B cell (primary cell): Measurements from ENCODE around the gene BSND. TPM values are rescaled to one million over a fixed set of nuclear protein-coding genes. Genes with fewer than 3 reads are reported as not detected.

ENCODE experiments used
- ATAC-seq: fragments of 200-7000 bp; cut with Tn5 transposase; one replicate; pipeline ENCODE4 v1.10.0; 2021; ENCODE audit warnings: low read depth, mild to moderate bottlenecking, moderate number of reproducible peaks, moderate library complexity
- CTCF ChIA-PET: fragments of 350-600 bp; sonication (Branson Sonifier 250); formaldehyde crosslinking; loops from one replicate; lab custom pipeline; 2021; ENCODE audit warnings: antibody characterized with exemption, inconsistent platforms; lab: Charles Lee
- POLR2A ChIA-PET: fragments of 350-600 bp; sonication (Branson Sonifier 250); formaldehyde crosslinking; loops from one replicate; lab custom pipeline; 2021; ENCODE audit warnings: antibody characterized with exemption; lab: Charles Lee
- DNase-seq: peaks from one replicate; pipeline ENCODE4 v3.0.0; 2013
- H2AFZ ChIP-seq: 2 replicates; pipeline ENCODE4 v1.6.1; 2012; ENCODE audit warnings: mild to moderate bottlenecking, low read depth, low read length; ENCODE audit not compliant: insufficient read depth, poor library complexity, severe bottlenecking
- H3K27ac ChIP-seq, 2 donors: 1 replicate in 1 of 2; 2 replicates in 1 of 2; pipeline ENCODE4 v1.5.1; 2012 to 2013; ENCODE audit warnings: low read length in 2 of 2, mild to moderate bottlenecking in 2 of 2, moderate library complexity in 1 of 2
- H3K27me3 ChIP-seq, 4 experiments: fragments of 200-600 bp in 1 of 4; sonication (generic) in 1 of 4; replicated peaks in 1 of 4; 1 replicate in 2 of 4; 2 replicates in 2 of 4; pipeline versions ENCODE4 v1.6.1 to v1.7.0; 2013 to 2016; ENCODE audit warnings: low read length in 3 of 4, mild to moderate bottlenecking in 2 of 4, mixed read lengths in 1 of 4, moderate library complexity in 1 of 4; ENCODE audit not compliant: insufficient read depth in 4 of 4, control insufficient read depth in 3 of 4; ENCODE audit errors: control extremely low read depth in 1 of 4
- H3K36me3 ChIP-seq, 2 experiments: replicated peaks in 1 of 2; 1 replicate in 1 of 2; 2 replicates in 1 of 2; pipeline versions ENCODE4 v1.6.1 to v1.7.1; 2013; ENCODE audit warnings: low read length in 1 of 2; ENCODE audit not compliant: insufficient read depth in 2 of 2, control insufficient read depth in 1 of 2; ENCODE audit errors: control extremely low read depth in 1 of 2, extremely low read depth in 1 of 2
- H3K4me1 ChIP-seq, 2 donors: fragments of 200-600 bp in 1 of 2; sonication (generic) in 1 of 2; 1 replicate in 1 of 2; 2 replicates in 1 of 2; pipeline versions ENCODE4 v1.5.1 to v1.6.1; 2013 to 2017; ENCODE audit warnings: low read length in 2 of 2; ENCODE audit not compliant: control insufficient read depth in 2 of 2, insufficient read depth in 2 of 2
- H3K4me2 ChIP-seq: replicated peaks from 2 replicates; pipeline ENCODE3; 2012; ENCODE audit warnings: mild to moderate bottlenecking, low read depth, low read length; ENCODE audit not compliant: poor library complexity, severe bottlenecking
- H3K4me3 ChIP-seq, 5 experiments: fragments of 200-600 bp in 1 of 5; sonication (generic) in 1 of 5; 1 replicate in 3 of 5; 2 replicates in 2 of 5; pipeline versions ENCODE4 v1.5.1 to v1.7.0; 2011 to 2016; ENCODE audit warnings: low read length in 4 of 5, mild to moderate bottlenecking in 4 of 5, low read depth in 2 of 5, control low read depth in 1 of 5, moderate library complexity in 1 of 5; ENCODE audit not compliant: insufficient read depth in 1 of 5; ENCODE audit errors: control extremely low read depth in 1 of 5, extremely low read depth in 1 of 5
- H3K79me2 ChIP-seq: fragments of 200-600 bp; sonication (generic); one replicate; pipeline ENCODE4 v1.6.0; 2016; ENCODE audit warnings: low read length; ENCODE audit not compliant: control insufficient read depth, insufficient read depth
- H3K9ac ChIP-seq: fragments of 200-600 bp; sonication (generic); 2 replicates; pipeline ENCODE4 v1.6.1; 2017; ENCODE audit warnings: mild to moderate bottlenecking, low read length, moderate library complexity
- H3K9me3 ChIP-seq, 3 donors: one replicate each; pipeline versions ENCODE4 v1.6.1 to v1.7.1; 2013; ENCODE audit warnings: low read length in 2 of 3; ENCODE audit not compliant: control insufficient read depth in 2 of 3, insufficient read depth in 1 of 3; ENCODE audit errors: control extremely low read depth in 1 of 3
- H4K20me1 ChIP-seq: 2 replicates; pipeline ENCODE4 v1.6.0; 2012; ENCODE audit warnings: mild to moderate bottlenecking, low read length; ENCODE audit not compliant: insufficient read depth, control insufficient read depth, poor library complexity, severe bottlenecking
- H3K27ac Mint-ChIP-seq: one replicate; pipeline ENCODE4 v1.8.0; 2021; ENCODE audit warnings: mixed read lengths
- H3K27me3 Mint-ChIP-seq: one replicate; pipeline ENCODE4 v1.8.0; 2021; ENCODE audit warnings: mixed read lengths
- H3K4me1 Mint-ChIP-seq: one replicate; pipeline ENCODE4 v1.8.0; 2021; ENCODE audit warnings: mixed read lengths
- H3K4me3 Mint-ChIP-seq: one replicate; pipeline ENCODE4 v1.8.0; 2021; ENCODE audit warnings: mixed read lengths
- H3K9me3 Mint-ChIP-seq: one replicate; pipeline ENCODE4 v1.8.0; 2022; ENCODE audit warnings: mixed read lengths; ENCODE audit not compliant: insufficient read depth
- CTCF ChIP-seq: fragments of 200-600 bp; IDR thresholded peaks from one replicate; pipeline ENCODE4 v1.8.0; 2022; ENCODE audit warnings: antibody characterized with exemption, mild to moderate bottlenecking
- EZH2 ChIP-seq: IDR thresholded peaks from 2 replicates; pipeline ENCODE4 v1.6.1; 2012; ENCODE audit warnings: borderline replicate concordance, low read depth, mild to moderate bottlenecking, moderate library complexity, low read length; ENCODE audit not compliant: insufficient read depth, poor library complexity, severe bottlenecking
- WGBS: methylation state at CpG from one replicate; pipeline ENCODE4 v1.1.5; 2013; ENCODE audit warnings: missing lambda C conversion rate; ENCODE audit not compliant: insufficient coverage; 5-methylcytosine and 5-hydroxymethylcytosine counted together
- intact Hi-C: fragments of 100-400 bp; cut with micrococcal nuclease; formaldehyde crosslinking; loops from one replicate; pipeline ENCODE4 v1.10.0; 2022
- polyA plus RNA-seq: library from polyadenylated mRNA; depleted of rRNA; stranded (reverse); fragments of >200 nt; gene quantifications from 2 replicates; pipeline ENCODE4 v1.2.3, GENCODE V29; 2012
- total RNA-seq, 2 donors: library from RNA; stranded (reverse); fragments of 120-200 nt in 1 of 2; gene quantifications; 1 replicate in 1 of 2; 2 replicates in 1 of 2; pipeline versions ENCODE4 v1.2.3 to v1.2.4, GENCODE V29; 2013 to 2022

The BSND gene
- total and polyA plus RNA-seq, 2 donors (not counting 1 experiment from before 2014, with no cell fraction given): not detected

DNA sequence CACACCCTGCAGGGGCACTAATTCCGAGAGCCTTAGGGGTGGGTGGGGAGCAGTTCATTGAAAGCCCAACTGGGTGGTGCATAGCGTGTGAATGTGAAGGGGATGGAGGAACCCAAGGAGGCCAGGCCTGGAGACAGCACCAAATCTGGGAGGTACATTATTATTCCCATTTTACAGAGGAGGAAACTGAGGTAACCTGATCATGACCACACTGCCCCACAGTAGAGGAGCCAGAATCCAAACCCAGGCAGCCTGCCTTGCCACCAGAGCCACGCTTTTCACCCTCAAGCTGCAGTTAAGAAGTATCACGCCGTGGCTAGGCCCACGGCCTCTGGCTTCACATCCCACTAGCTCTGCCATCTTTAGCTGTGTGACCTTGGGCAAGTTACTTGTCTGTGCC, 633 bp upstream of the BSND start:
- TF ChIP-seq EZH2: no peak
- no peak for TF ChIP-seq CTCF
- no peak overlapping the region for H3K27ac ChIP-seq
- no peak overlapping the region for H2AFZ ChIP-seq
- peaks cover 0 to 6% (median 0%) of the 10 kb centered on the region in 3 donors for H3K9me3 ChIP-seq
- intact Hi-C loops: no loop called here
- H3K9me3 Mint-ChIP-seq: no peaks in the 10 kb centered on the region
- H3K4me1 Mint-ChIP-seq: peaks cover 14% of the 10 kb centered on the region
- H3K4me1 ChIP-seq: peaks cover 10 to 11% of the 10 kb centered on the region in 2 donors
- H4K20me1 ChIP-seq: no peaks in the 10 kb centered on the region
- H3K4me3 ChIP-seq: no peak overlapping the region
- no peak overlapping the region for H3K27ac Mint-ChIP-seq
- WGBS: 80% methylated on average over 4 of the region's 6 CpGs
- ChIA-PET POLR2A (no interaction called here), CTCF (interaction anchor here (1.2 kb wide), 1 partner anchor 48 kb away, joined by 7 read pairs; no protein-coding TSS in a partner anchor)
- DNase-seq: no peak
- no peak overlapping the region for H3K4me2 ChIP-seq
- peaks cover 48% of the 10 kb centered on the region for H3K27me3 Mint-ChIP-seq
- H3K36me3 ChIP-seq: no peaks in the 10 kb centered on the region
- no peak for ATAC-seq
- no peak overlapping the region for H3K9ac ChIP-seq
- peaks cover 0 to 52% (median 13%) of the 10 kb centered on the region in 4 experiments for H3K27me3 ChIP-seq
- no peak overlapping the region for H3K4me3 Mint-ChIP-seq
- no peaks in the 10 kb centered on the region for H3K79me2 ChIP-seq

- Histone ChIP-seq H4K20me1 (no peaks in the 10 kb centered on the region), H3K4me2 (no peak overlapping the region), H3K36me3 (no peaks in the 10 kb centered on the region), H3K4me3 (no peak overlapping the region), H3K4me1 (peaks cover 10 to 11% of the 10 kb centered on the region in 2 donors), H3K79me2 (no peaks in the 10 kb centered on the region), H2AFZ (no peak overlapping the region), H3K9ac (no peak overlapping the region), H3K9me3 (peaks cover 0 to 6% (median 0%) of the 10 kb centered on the region in 3 donors), H3K27ac (no peak overlapping the region), H3K27me3 (peaks cover 0 to 53% (median 13%) of the 10 kb centered on the region in 4 experiments)
- no peak for TF ChIP-seq EZH2
- DNase-seq: no peak
- peaks cover 37% of the 10 kb centered on the region for H3K27me3 Mint-ChIP-seq
- ATAC-seq: no peak
- 73% methylated on average over 7 of the region's 8 CpGs for WGBS
- no peaks in the 10 kb centered on the region for H3K9me3 Mint-ChIP-seq
- H3K27ac Mint-ChIP-seq: no peak overlapping the region
- intact Hi-C loops: no loop called here
- no peak overlapping the region for H3K4me3 Mint-ChIP-seq
- ChIA-PET CTCF (no interaction called here), POLR2A (no interaction called here)
- peaks cover 14% of the 10 kb centered on the region for H3K4me1 Mint-ChIP-seq
Measured at GRCh38 chr1:55000110-55001085, 1.7 kb downstream of the BSND start.
